SK-N-SH (cell line): ENCODE measurements around the gene SLC2A11.

Experiments
- CHD2 ChIP-seq: fragments of 150-350 bp; IDR thresholded peaks from 2 replicates; pipeline ENCODE4 v1.6.1; 2018; ENCODE audit warnings: low read length; ENCODE audit not compliant: partially characterized antibody
- CTCF ChIP-seq: fragments of 200-600 bp; sonication (generic); IDR thresholded peaks from 2 replicates; pipeline ENCODE4 v1.6.1; 2017; ENCODE audit warnings: antibody characterized with exemption, mild to moderate bottlenecking, moderate library complexity
- EP300 ChIP-seq, 2 experiments: IDR thresholded peaks; 2 replicates each; pipeline versions ENCODE4 v1.4.0 to v1.6.1; 2012; ENCODE audit warnings: borderline replicate concordance in 1 of 2, low read depth in 1 of 2, low read length in 1 of 2
- MXI1 ChIP-seq: IDR thresholded peaks from 2 replicates; pipeline ENCODE4 v1.6.1; 2012; ENCODE audit warnings: mild to moderate bottlenecking, low read depth, low read length, improper control_type of control experiment
- POLR2AphosphoS5 ChIP-seq: IDR thresholded peaks from 2 replicates; pipeline ENCODE4 v1.6.1; 2012; ENCODE audit warnings: low read depth, low read length
- TAF1 ChIP-seq: IDR thresholded peaks from 2 replicates; pipeline ENCODE4 v1.6.1; 2012; ENCODE audit warnings: low read depth, mild to moderate bottlenecking, low read length, moderate library complexity, borderline replicate concordance
- TCF12 ChIP-seq: IDR thresholded peaks from 2 replicates; pipeline ENCODE4 v1.4.0; 2012
- YY1 ChIP-seq: IDR thresholded peaks from 2 replicates; pipeline ENCODE4 v1.4.0; 2012; ENCODE audit warnings: low read depth, mild to moderate bottlenecking
- ZBTB33 ChIP-seq: IDR thresholded peaks from 2 replicates; pipeline ENCODE4 v1.4.0; 2012; ENCODE audit warnings: low read depth, borderline replicate concordance

GRCh38 chr22:23827351-23827995, 30.2 kb upstream of the SLC2A11 start:
- no peak for TF ChIP-seq CTCF
- TF ChIP-seq POLR2AphosphoS5: no peak
- no peak for TF ChIP-seq TAF1
- no peak for TF ChIP-seq YY1
- TF ChIP-seq CHD2: no peak
- TF ChIP-seq TCF12: no peak
- TF ChIP-seq EP300 (IDR thresholded peaks at IDR 0.05; ENCODE audit: borderline replicate concordance in 1 of 2, low read depth in 1 of 2, low read length in 1 of 2): no peak
- TF ChIP-seq ZBTB33: no peak
- no peak for TF ChIP-seq MXI1
